Measurements from ENCODE around the gene HPS4. TPM values are rescaled to one million over a fixed set of nuclear protein-coding genes. Genes with fewer than 3 reads are reported as not detected.

The HPS4 gene
- total RNA-seq, 2 experiments from 2014 or later = 51.8 to 53.5 TPM

DNA sequence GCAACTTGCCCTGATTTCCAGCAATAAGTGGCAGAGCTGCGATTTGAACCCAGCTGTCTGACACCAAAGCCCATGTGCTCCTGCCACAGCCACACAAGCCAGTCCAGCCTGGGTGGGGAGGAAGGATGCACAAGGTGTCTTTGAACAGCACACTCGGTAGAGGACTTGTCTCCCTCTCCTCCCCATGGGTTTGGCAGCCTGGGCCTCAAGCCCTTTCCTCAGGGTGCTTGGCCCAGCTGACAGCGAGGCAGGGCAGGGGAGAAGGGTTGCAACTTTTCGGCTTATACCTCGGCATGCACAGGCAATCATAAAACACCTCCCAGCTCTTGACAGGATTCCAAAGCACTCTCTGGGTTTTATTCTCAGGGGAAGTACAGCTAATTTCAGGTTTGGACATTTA, 35.2 kb downstream of the HPS4 start:
- H3K36me3 Mint-ChIP-seq (ENCODE audit: low read depth) = peaks cover 15% of the 10 kb centered on the region
- no peak for TF ChIP-seq CTCF (IDR thresholded peaks at IDR 0.05)
- ChIA-PET CTCF (interaction anchor here (0.9 to 2.2 kb wide), 2 partner anchors 14 to 50 kb away, joined by 5 to 7 read pairs; no protein-coding TSS in a partner anchor), POLR2A (no interaction called here)
- DNase-seq = no peak
- H3K9me3 Mint-ChIP-seq = no peaks in the 10 kb centered on the region
- H3K4me3 Mint-ChIP-seq = no peak overlapping the region
- no peak overlapping the region for H3K27ac Mint-ChIP-seq
- no peak for ATAC-seq
- no peaks in the 10 kb centered on the region for H3K27me3 Mint-ChIP-seq
- intact Hi-C loops (cut with micrococcal nuclease) = no loop called here
- no peaks in the 10 kb centered on the region for H3K4me1 Mint-ChIP-seq (ENCODE audit: low read depth)

DNA sequence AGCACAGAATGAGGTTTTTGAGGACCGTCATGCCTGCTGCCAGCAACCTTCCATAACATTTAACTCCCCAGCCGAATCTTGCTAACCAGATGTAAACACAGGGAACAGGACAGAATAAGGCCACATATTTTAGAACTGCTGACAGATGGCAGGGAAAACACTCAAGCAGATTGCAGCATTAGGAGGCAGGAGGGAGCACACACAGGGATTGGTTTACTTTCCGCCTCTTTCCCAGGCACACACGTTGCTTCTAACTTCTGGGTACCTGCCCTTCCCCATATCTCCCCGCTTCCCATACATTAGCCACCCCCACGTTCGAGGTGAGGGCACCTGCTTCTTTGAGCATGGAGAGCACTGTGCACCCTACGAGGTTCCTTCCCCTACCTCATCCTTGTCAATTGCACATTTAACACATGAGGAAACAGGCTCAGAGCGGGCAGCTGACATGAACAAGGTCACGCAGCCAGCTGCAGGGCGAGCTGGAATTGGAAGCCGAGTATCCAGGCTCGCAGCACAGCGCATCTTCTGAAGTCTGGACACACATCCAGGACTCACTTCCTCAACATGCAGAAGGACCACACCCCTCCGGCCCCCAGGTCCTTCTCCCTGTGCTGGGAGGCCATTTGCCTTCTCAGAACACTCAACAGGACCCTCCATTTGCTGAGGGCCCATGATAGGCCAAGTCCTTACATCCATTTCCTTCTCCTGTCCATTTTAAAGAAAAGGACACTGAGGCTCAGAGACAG, 35.8 kb downstream of the HPS4 start:
- Mint-ChIP-seq H3K9me3 (no peaks in the 10 kb centered on the region), H3K36me3 (ENCODE audit: low read depth) (peaks cover 12% of the 10 kb centered on the region), H3K4me3 (no peak overlapping the region), H3K27me3 (no peaks in the 10 kb centered on the region), H3K4me1 (ENCODE audit: low read depth) (no peaks in the 10 kb centered on the region), H3K27ac (no peak overlapping the region)
- DNase-seq (no peak), ATAC-seq (no peak)
- TF ChIP-seq CTCF (IDR thresholded peaks at IDR 0.05) = no peak
- POLR2A ChIA-PET = no interaction called here
- intact Hi-C loops (cut with micrococcal nuclease) = no loop called here
- CTCF ChIA-PET = interaction anchor here (0.9 kb wide), 1 partner anchor 50 kb away, joined by 5 read pairs; no protein-coding TSS in a partner anchor

DNA sequence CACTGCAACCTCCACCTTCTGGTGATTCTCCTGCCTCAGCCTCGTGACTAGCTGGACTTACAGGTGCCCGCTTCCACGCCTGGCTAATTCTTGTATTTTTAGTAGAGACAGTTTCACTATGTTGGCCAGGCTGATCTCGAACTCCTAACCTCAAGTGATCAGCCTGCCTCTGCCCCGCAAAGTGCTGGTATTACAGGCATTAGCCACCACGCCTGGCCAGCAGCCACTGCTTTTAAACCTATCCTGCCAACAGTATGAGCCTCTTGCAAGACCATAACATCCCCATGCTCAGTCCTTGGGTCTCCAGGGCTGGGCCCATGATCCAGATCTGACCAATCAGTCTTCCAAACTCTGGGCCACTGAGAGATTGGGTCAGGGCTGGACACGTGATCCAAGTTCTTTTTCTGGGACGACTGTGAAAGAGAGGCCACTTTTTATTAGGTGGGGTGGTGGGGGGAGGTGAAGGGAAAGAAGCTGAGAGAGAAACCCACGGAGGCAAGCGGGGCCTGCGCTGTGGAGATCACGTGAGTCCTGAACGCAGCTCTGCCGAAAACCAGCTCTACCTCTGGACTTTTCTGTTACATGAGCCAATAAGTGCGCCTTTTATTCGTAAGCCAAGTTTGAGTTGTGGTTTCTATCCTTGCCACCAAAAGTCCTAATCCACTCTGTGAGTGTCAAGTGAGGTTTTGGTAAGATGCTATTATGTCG, 36.6 kb downstream of the HPS4 start:
- H3K4me3 Mint-ChIP-seq = no peak overlapping the region
- ChIA-PET CTCF (interaction anchor here (2.6 kb wide), 1 partner anchor 13 kb away, joined by 13 read pairs; no protein-coding TSS in a partner anchor), POLR2A (interaction anchor here (1.6 kb wide), 1 partner anchor 29 kb away, joined by 4 read pairs; no protein-coding TSS in a partner anchor)
- no peak overlapping the region for H3K27ac Mint-ChIP-seq
- no peak for ATAC-seq
- H3K9me3 Mint-ChIP-seq = no peaks in the 10 kb centered on the region
- H3K36me3 Mint-ChIP-seq (ENCODE audit: low read depth) = peaks cover 4% of the 10 kb centered on the region
- intact Hi-C loops (cut with micrococcal nuclease) = no loop called here
- H3K27me3 Mint-ChIP-seq = no peaks in the 10 kb centered on the region
- no peak for TF ChIP-seq CTCF (IDR thresholded peaks at IDR 0.05)
- H3K4me1 Mint-ChIP-seq (ENCODE audit: low read depth) = no peaks in the 10 kb centered on the region
- no peak for DNase-seq

- POLR2A ChIA-PET = interaction anchor here (0.5 to 1.6 kb wide), 2 partner anchors 30 to 327 kb away, joined by 4 read pairs; no protein-coding TSS in a partner anchor
Measured at GRCh38 chr22:26445577-26446275, 37.9 kb downstream of the HPS4 start.

More at GRCh38 chr22:26445577-26446275, 37.9 kb downstream of the HPS4 start:
- H3K36me3 Mint-ChIP-seq (ENCODE audit: low read depth) = peaks cover 4% of the 10 kb centered on the region
- H3K27me3 Mint-ChIP-seq = no peaks in the 10 kb centered on the region
- CTCF ChIA-PET = interaction anchor here (2.6 kb wide), 1 partner anchor 15 kb away, joined by 13 read pairs; no protein-coding TSS in a partner anchor
- ATAC-seq = no peak
- intact Hi-C loops (cut with micrococcal nuclease) = no loop called here
- no peak overlapping the region for H3K27ac Mint-ChIP-seq
- no peak overlapping the region for H3K4me3 Mint-ChIP-seq
- H3K4me1 Mint-ChIP-seq (ENCODE audit: low read depth) = no peaks in the 10 kb centered on the region
- no peak for DNase-seq
- no peak for TF ChIP-seq CTCF (IDR thresholded peaks at IDR 0.05)
- H3K9me3 Mint-ChIP-seq = no peaks in the 10 kb centered on the region
